Measurements from ENCODE around the gene FAM53B. TPM values are rescaled to one million over a fixed set of nuclear protein-coding genes. Genes with fewer than 3 reads are reported as not detected.
A peak's percentile ranks its signal among the peaks of the same experiment; 100 is the strongest.

The FAM53B gene
- total RNA-seq, 1 donor = 12.7 TPM

- H3K4me2 ChIP-seq (ENCODE audit: insufficient read depth, low read length) = no peak overlapping the region
- peaks cover 16% of the 10 kb centered on the region for H3K79me2 ChIP-seq (ENCODE audit: insufficient read depth, low read length)
- peaks cover 15% of the 10 kb centered on the region for H3K36me3 ChIP-seq (ENCODE audit: insufficient read depth, low read length)
- peaks cover 8% of the 10 kb centered on the region for H4K20me1 ChIP-seq (ENCODE audit: insufficient read depth, low read length)
- no peaks in the 10 kb centered on the region for H3K27me3 ChIP-seq (ENCODE audit: insufficient read depth, low read length)
- DNase-seq (ENCODE audit: insufficient read length, low spot score, missing footprints) = no peak
- H2AFZ ChIP-seq (ENCODE audit: low read length) = no peak overlapping the region
- H3K4me1 ChIP-seq (ENCODE audit: insufficient read depth, low read length) = no peaks in the 10 kb centered on the region
- no peak for TF ChIP-seq CTCF (IDR thresholded peaks at IDR 0.05; ENCODE audit: extremely low read depth, low read depth, low read length)
- H3K9me3 ChIP-seq (ENCODE audit: low read depth, low read length) = no peaks in the 10 kb centered on the region
- no peak overlapping the region for H3K27ac ChIP-seq (ENCODE audit: low read depth, low read length)
- H3K4me3 ChIP-seq (ENCODE audit: insufficient read depth, low read length) = no peak overlapping the region
These were observed 62.3 kb downstream of the FAM53B start for GRCh38 chr10:124681626-124682552.

GRCh38 chr10:124681091-124681490, 63.1 kb downstream of the FAM53B start:
- peaks cover 17% of the 10 kb centered on the region for H3K79me2 ChIP-seq (ENCODE audit: insufficient read depth, low read length)
- TF ChIP-seq CTCF (IDR thresholded peaks at IDR 0.05; ENCODE audit: extremely low read depth, low read depth, low read length) = no peak
- peaks cover 8% of the 10 kb centered on the region for H4K20me1 ChIP-seq (ENCODE audit: insufficient read depth, low read length)
- peaks cover 15% of the 10 kb centered on the region for H3K36me3 ChIP-seq (ENCODE audit: insufficient read depth, low read length)
- no peak overlapping the region for H3K4me2 ChIP-seq (ENCODE audit: insufficient read depth, low read length)
- no peak for DNase-seq (ENCODE audit: insufficient read length, low spot score, missing footprints)
- H3K4me3 ChIP-seq (ENCODE audit: insufficient read depth, low read length) = no peak overlapping the region
- no peak overlapping the region for H3K27ac ChIP-seq (ENCODE audit: low read depth, low read length)
- H3K27me3 ChIP-seq (ENCODE audit: insufficient read depth, low read length) = no peaks in the 10 kb centered on the region
- H3K4me1 ChIP-seq (ENCODE audit: insufficient read depth, low read length) = no peaks in the 10 kb centered on the region
- no peak overlapping the region for H2AFZ ChIP-seq (ENCODE audit: low read length)
- H3K9me3 ChIP-seq (ENCODE audit: low read depth, low read length) = no peaks in the 10 kb centered on the region

GRCh38 chr10:124680675-124681074, 63.5 kb downstream of the FAM53B start:
- Histone ChIP-seq H3K4me2 (ENCODE audit: insufficient read depth, low read length) (no peak overlapping the region), H3K79me2 (ENCODE audit: insufficient read depth, low read length) (peaks cover 17% of the 10 kb centered on the region), H3K9me3 (ENCODE audit: low read depth, low read length) (no peaks in the 10 kb centered on the region), H3K4me1 (ENCODE audit: insufficient read depth, low read length) (no peaks in the 10 kb centered on the region), H3K27me3 (ENCODE audit: insufficient read depth, low read length) (no peaks in the 10 kb centered on the region), H3K4me3 (ENCODE audit: insufficient read depth, low read length) (no peak overlapping the region), H3K27ac (ENCODE audit: low read depth, low read length) (no peak overlapping the region), H2AFZ (ENCODE audit: low read length) (no peak overlapping the region), H3K36me3 (ENCODE audit: insufficient read depth, low read length) (peaks cover 15% of the 10 kb centered on the region), H4K20me1 (ENCODE audit: insufficient read depth, low read length) (peaks cover 8% of the 10 kb centered on the region)
- peak; percentile 90 for DNase-seq (ENCODE audit: insufficient read length, low spot score, missing footprints)
- TF ChIP-seq CTCF (IDR thresholded peaks at IDR 0.05; ENCODE audit: extremely low read depth, low read depth, low read length) = no peak

GRCh38 chr10:124679401-124679800, 64.8 kb downstream of the FAM53B start:
- Histone ChIP-seq H3K27me3 (ENCODE audit: insufficient read depth, low read length) (no peaks in the 10 kb centered on the region), H3K4me1 (ENCODE audit: insufficient read depth, low read length) (no peaks in the 10 kb centered on the region), H3K9me3 (ENCODE audit: low read depth, low read length) (no peaks in the 10 kb centered on the region), H3K79me2 (ENCODE audit: insufficient read depth, low read length) (peaks cover 20% of the 10 kb centered on the region), H3K4me2 (ENCODE audit: insufficient read depth, low read length) (no peak overlapping the region), H3K4me3 (ENCODE audit: insufficient read depth, low read length) (no peak overlapping the region), H2AFZ (ENCODE audit: low read length) (no peak overlapping the region), H4K20me1 (ENCODE audit: insufficient read depth, low read length) (peaks cover 16% of the 10 kb centered on the region), H3K36me3 (ENCODE audit: insufficient read depth, low read length) (peaks cover 15% of the 10 kb centered on the region), H3K27ac (ENCODE audit: low read depth, low read length) (no peak overlapping the region)
- no peak for TF ChIP-seq CTCF (IDR thresholded peaks at IDR 0.05; ENCODE audit: extremely low read depth, low read depth, low read length)
- no peak for DNase-seq (ENCODE audit: insufficient read length, low spot score, missing footprints)
